WTC11 (cell line): ENCODE results near the gene SFTPD. TPM values are rescaled to one million over a fixed set of nuclear protein-coding genes. Genes with fewer than 3 reads are reported as not detected.

Experiments
- ATAC-seq: fragments of 200-7000 bp; cut with Tn5 transposase; 2 replicates; pipeline ENCODE4 v1.10.0; 2021; ENCODE audit warnings: mild to moderate bottlenecking, moderate library complexity
- CTCF ChIA-PET: fragments of 300-600 bp; sonication (Branson Sonifier 250); formaldehyde crosslinking; loops from one replicate; lab custom pipeline; 2021; ENCODE audit warnings: antibody characterized with exemption; lab: Charles Lee
- POLR2A ChIA-PET: fragments of 350-600 bp; sonication (Branson Sonifier 250); formaldehyde crosslinking; loops from one replicate; lab custom pipeline; 2021; ENCODE audit warnings: antibody characterized with exemption; lab: Charles Lee
- DNase-seq: peaks from one replicate; pipeline ENCODE4 v3.0.0; 2021; ENCODE audit warnings: low spot score
- H3K27ac Mint-ChIP-seq: 2 replicates; pipeline ENCODE4 v1.8.0; 2021; ENCODE audit warnings: mixed read lengths
- H3K27me3 Mint-ChIP-seq: 2 replicates; pipeline ENCODE4 v1.8.0; 2021; ENCODE audit warnings: low read depth, mild to moderate bottlenecking, moderate library complexity, mixed read lengths
- H3K36me3 Mint-ChIP-seq: 2 replicates; pipeline ENCODE4 v1.8.0; 2021; ENCODE audit warnings: mixed read lengths
- H3K4me1 Mint-ChIP-seq: 2 replicates; pipeline ENCODE4 v1.8.0; 2022; ENCODE audit warnings: mixed read lengths
- H3K4me3 Mint-ChIP-seq: 2 replicates; pipeline ENCODE4 v1.8.0; 2021; ENCODE audit warnings: mild to moderate bottlenecking, moderate library complexity, mixed read lengths
- H3K9me3 Mint-ChIP-seq: 2 replicates; pipeline ENCODE4 v1.8.0; 2021; ENCODE audit warnings: mixed read lengths
- CBFB ChIP-seq: sonication (generic); formaldehyde crosslinking; IDR thresholded peaks from 2 replicates; pipeline ENCODE4 v1.8.1; 2022; ENCODE audit warnings: mild to moderate bottlenecking, low read depth, missing genetic modification reagents
- CDX4 ChIP-seq: fragments of 250-450 bp; sonication (Bioruptor Pico); IDR thresholded peaks from 2 replicates; pipeline ENCODE4 v1.9.0; 2021; ENCODE audit warnings: moderate library complexity, mild to moderate bottlenecking, inconsistent platforms, borderline replicate concordance
- E2F1 ChIP-seq: sonication (generic); formaldehyde crosslinking; IDR thresholded peaks from 2 replicates; pipeline ENCODE4 v1.8.0; 2022; ENCODE audit warnings: mild to moderate bottlenecking, missing genetic modification reagents
- E2F5 ChIP-seq: sonication (generic); formaldehyde crosslinking; IDR thresholded peaks from 2 replicates; pipeline ENCODE4 v1.8.1; 2022; ENCODE audit warnings: mild to moderate bottlenecking, moderate library complexity, missing genetic modification reagents
- FOXK1 ChIP-seq: sonication (generic); formaldehyde crosslinking; IDR thresholded peaks from 2 replicates; pipeline ENCODE4 v1.8.0; 2022; ENCODE audit warnings: mild to moderate bottlenecking, moderate library complexity, missing genetic modification reagents
- GABPB1 ChIP-seq: sonication (generic); formaldehyde crosslinking; IDR thresholded peaks from 2 replicates; pipeline ENCODE4 v1.8.1; 2023; ENCODE audit warnings: mild to moderate bottlenecking, missing genetic modification reagents
- HMGA2 ChIP-seq: fragments of 250-450 bp; sonication (Bioruptor Pico); IDR thresholded peaks from 2 replicates; pipeline ENCODE4 v1.4.0; 2021; ENCODE audit warnings: mild to moderate bottlenecking, moderate library complexity
- MAX ChIP-seq: sonication (generic); formaldehyde crosslinking; IDR thresholded peaks from 2 replicates; pipeline ENCODE4 v1.8.0; 2022; ENCODE audit warnings: mild to moderate bottlenecking, missing genetic modification reagents
- MXD4 ChIP-seq: fragments of 250-450 bp; sonication (Bioruptor Pico); IDR thresholded peaks from 2 replicates; pipeline ENCODE4 v1.8.0; 2021; ENCODE audit warnings: mild to moderate bottlenecking, moderate library complexity, borderline replicate concordance
- NFE2L1 ChIP-seq: sonication (generic); formaldehyde crosslinking; IDR thresholded peaks from 2 replicates; pipeline ENCODE4 v1.8.1; 2023; ENCODE audit warnings: missing genetic modification reagents
- NR1H2 ChIP-seq: sonication (generic); formaldehyde crosslinking; IDR thresholded peaks from 2 replicates; pipeline ENCODE4 v1.9.0; 2021; ENCODE audit warnings: mild to moderate bottlenecking, moderate library complexity, missing genetic modification reagents
- PRDM15 ChIP-seq: sonication (generic); formaldehyde crosslinking; IDR thresholded peaks from 2 replicates; pipeline ENCODE4 v1.8.0; 2022; ENCODE audit warnings: missing genetic modification reagents
- STAT6 ChIP-seq: sonication (generic); formaldehyde crosslinking; conservative IDR thresholded peaks from 2 replicates; pipeline ENCODE4 v1.8.1; 2023; ENCODE audit warnings: mild to moderate bottlenecking, low read depth, missing genetic modification reagents, moderate library complexity
- ZNF121 ChIP-seq: sonication (generic); formaldehyde crosslinking; IDR thresholded peaks from 2 replicates; pipeline ENCODE4 v1.8.0; 2023; ENCODE audit warnings: missing genetic modification reagents
- ZNF232 ChIP-seq: sonication (generic); formaldehyde crosslinking; IDR thresholded peaks from 2 replicates; pipeline ENCODE4 v1.8.0; 2022; ENCODE audit warnings: mild to moderate bottlenecking, missing genetic modification reagents
- ZNF671 ChIP-seq: fragments of 250-450 bp; sonication (Bioruptor Pico); IDR thresholded peaks from 2 replicates; pipeline ENCODE4 v1.8.0; 2021; ENCODE audit warnings: mild to moderate bottlenecking
- ZSCAN18 ChIP-seq: fragments of 250-450 bp; sonication (Bioruptor Pico); IDR thresholded peaks from 2 replicates; pipeline ENCODE4 v2.1.2; 2022; ENCODE audit warnings: mild to moderate bottlenecking, moderate library complexity
- total RNA-seq: library from RNA; stranded (reverse); gene quantifications from 3 replicates; pipeline ENCODE4 v1.2.3, GENCODE V29; 2021

Gene SFTPD
- total RNA-seq, 1 experiment from 2014 or later: 0.66 TPM

- POLR2A ChIA-PET: no interaction called here
These were observed 16.6 kb downstream of the SFTPD start for GRCh38 chr10:79932307-79932706.

GRCh38 chr10:79930751-79931150 lies 18.2 kb downstream of the SFTPD start:
- DNase-seq (no peak), ATAC-seq (no peak)
- POLR2A ChIA-PET: interaction anchor here (0.6 kb wide), 2 partner anchors 98 to 207 kb away, joined by 3 to 7 read pairs; no protein-coding TSS in a partner anchor
- CTCF ChIA-PET: no interaction called here
- peaks cover 6% of the 10 kb centered on the region; the same call in 1 of the 2 replicates for H3K4me1 Mint-ChIP-seq
- H3K4me3 Mint-ChIP-seq: no peak overlapping the region
- H3K27ac Mint-ChIP-seq: no peak overlapping the region
- peaks cover 11% of the 10 kb centered on the region for H3K36me3 Mint-ChIP-seq
- H3K9me3 Mint-ChIP-seq: peaks cover 14% of the 10 kb centered on the region
- no peak for TF ChIP-seq NR1H2 (CRISPR knock-in tag)
- TF ChIP-seq E2F1 (CRISPR knock-in tag): no peak
- TF ChIP-seq STAT6 (CRISPR knock-in tag): no peak
- TF ChIP-seq GABPB1 (CRISPR knock-in tag): no peak
- TF ChIP-seq ZNF232: no peak
- no peak for TF ChIP-seq HMGA2 (CRISPR knock-in tag)
- peaks cover 21% of the 10 kb centered on the region for H3K27me3 Mint-ChIP-seq

More at GRCh38 chr10:79932307-79932706, 16.6 kb downstream of the SFTPD start:
- Mint-ChIP-seq H3K27me3 (peaks cover 24% of the 10 kb centered on the region), H3K9me3 (peaks cover under 1% of the 10 kb centered on the region; the same call in 1 of the 2 replicates), H3K36me3 (no peaks in the 10 kb centered on the region), H3K4me3 (no peak overlapping the region), H3K27ac (no peak overlapping the region), H3K4me1 (peaks cover 6% of the 10 kb centered on the region; the same call in 1 of the 2 replicates)
- no peak for DNase-seq
- TF ChIP-seq NR1H2 (CRISPR knock-in tag) (no peak), NFE2L1 (CRISPR knock-in tag) (no peak), FOXK1 (CRISPR knock-in tag) (no peak), CBFB (CRISPR knock-in tag) (no peak), GABPB1 (CRISPR knock-in tag) (no peak), ZSCAN18 (CRISPR knock-in tag) (no peak), MXD4 (CRISPR knock-in tag) (no peak), ZNF671 (no peak), CDX4 (no peak)
- no peak for ATAC-seq
- CTCF ChIA-PET: no interaction called here

GRCh38 chr10:79930267-79930666 lies 18.6 kb downstream of the SFTPD start:
- POLR2A ChIA-PET: interaction anchor here (0.6 kb wide), 1 partner anchor 207 kb away, joined by 7 read pairs; no protein-coding TSS in a partner anchor
- H3K9me3 Mint-ChIP-seq: peaks cover 14% of the 10 kb centered on the region
- H3K27ac Mint-ChIP-seq: no peak overlapping the region

More at GRCh38 chr10:79930267-79930666, 18.6 kb downstream of the SFTPD start:
- H3K4me1 Mint-ChIP-seq: peaks cover 6% of the 10 kb centered on the region; the same call in 1 of the 2 replicates
- TF ChIP-seq PRDM15 (CRISPR knock-in tag) (no peak), E2F5 (no peak), ZNF121 (CRISPR knock-in tag) (no peak), MXD4 (CRISPR knock-in tag) (no peak), MAX (CRISPR knock-in tag) (no peak)
- TF ChIP-seq, all 79 proteins: peak for 0
- no peak for ATAC-seq
- CTCF ChIA-PET: no interaction called here
- no peak overlapping the region for H3K4me3 Mint-ChIP-seq
- no peak for DNase-seq
- H3K36me3 Mint-ChIP-seq: peaks cover 11% of the 10 kb centered on the region
- peaks cover 21% of the 10 kb centered on the region for H3K27me3 Mint-ChIP-seq
